Right atrium auricular region (tissue), 2 donors: ENCODE measurements around the gene SUDS3. TPM values are rescaled to one million over a fixed set of nuclear protein-coding genes. Genes with fewer than 3 reads are reported as not detected.
"Not testable (repeated sequence)": the region's sequence is repeated elsewhere in the genome, so short reads cannot be mapped to it uniquely, and the experiment has no call there.

Experiments
- DNase-seq: peaks from one replicate; pipeline ENCODE4 v3.0.0-alpha.2; 2019; ENCODE audit warnings: low spot score
- H3K27ac ChIP-seq, 2 donors: fragments of 200-600 bp; sonication (generic); 1 replicate in 1 of 2; 2 replicates in 1 of 2; pipeline ENCODE4 v1.5.1; 2016 to 2019
- H3K27me3 ChIP-seq, 2 donors: fragments of 200-600 bp; sonication (generic); one replicate each; pipeline versions ENCODE4 v1.5.1 to v1.6.0; 2017 to 2019
- H3K36me3 ChIP-seq: fragments of 200-600 bp; sonication (generic); one replicate; pipeline ENCODE4 v1.5.1; 2016
- H3K4me1 ChIP-seq, 2 donors: fragments of 200-600 bp; sonication (generic); one replicate each; pipeline versions ENCODE4 v1.5.1 to v1.6.0; 2017 to 2019
- H3K4me3 ChIP-seq, 2 donors: fragments of 200-600 bp; sonication (generic); 1 replicate in 1 of 2; 2 replicates in 1 of 2; pipeline ENCODE4 v1.5.1; 2017 to 2019; ENCODE audit warnings: mild to moderate bottlenecking in 1 of 2, moderate library complexity in 1 of 2
- H3K9me3 ChIP-seq, 2 donors: fragments of 200-600 bp; sonication (generic); one replicate each; pipeline ENCODE4 v1.5.1; 2019
- total RNA-seq, 2 donors: library from RNA; depleted of rRNA; stranded (reverse); fragments of >200 nt; gene quantifications; one replicate each; pipeline ENCODE4 v1.1.0, GENCODE V29; 2016
- TF ChIP-seq, protein P1 (sequence below), 2 donors: fragments of 200-600 bp; sonication (generic); IDR thresholded peaks; one replicate each; pipeline ENCODE4 v1.5.1; 2019; ENCODE audit warnings: antibody characterized with exemption in 2 of 2

Gene SUDS3
- total RNA-seq, 2 donors from 2014 or later = 19.1 to 30.2 TPM

GRCh38 chr12:118404876-118405521 lies 28.6 kb downstream of the SUDS3 start:
- no peaks in the 10 kb centered on the region for H3K9me3 ChIP-seq
- H3K27me3 ChIP-seq = no peaks in the 10 kb centered on the region
- TF ChIP-seq, protein P1, sequence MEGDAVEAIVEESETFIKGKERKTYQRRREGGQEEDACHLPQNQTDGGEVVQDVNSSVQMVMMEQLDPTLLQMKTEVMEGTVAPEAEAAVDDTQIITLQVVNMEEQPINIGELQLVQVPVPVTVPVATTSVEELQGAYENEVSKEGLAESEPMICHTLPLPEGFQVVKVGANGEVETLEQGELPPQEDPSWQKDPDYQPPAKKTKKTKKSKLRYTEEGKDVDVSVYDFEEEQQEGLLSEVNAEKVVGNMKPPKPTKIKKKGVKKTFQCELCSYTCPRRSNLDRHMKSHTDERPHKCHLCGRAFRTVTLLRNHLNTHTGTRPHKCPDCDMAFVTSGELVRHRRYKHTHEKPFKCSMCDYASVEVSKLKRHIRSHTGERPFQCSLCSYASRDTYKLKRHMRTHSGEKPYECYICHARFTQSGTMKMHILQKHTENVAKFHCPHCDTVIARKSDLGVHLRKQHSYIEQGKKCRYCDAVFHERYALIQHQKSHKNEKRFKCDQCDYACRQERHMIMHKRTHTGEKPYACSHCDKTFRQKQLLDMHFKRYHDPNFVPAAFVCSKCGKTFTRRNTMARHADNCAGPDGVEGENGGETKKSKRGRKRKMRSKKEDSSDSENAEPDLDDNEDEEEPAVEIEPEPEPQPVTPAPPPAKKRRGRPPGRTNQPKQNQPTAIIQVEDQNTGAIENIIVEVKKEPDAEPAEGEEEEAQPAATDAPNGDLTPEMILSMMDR (IDR thresholded peaks at IDR 0.05) = peak; percentile 65 to 78
- no peak overlapping the region for H3K27ac ChIP-seq
- DNase-seq = peak; percentile 59
- H3K36me3 ChIP-seq = peaks cover 47% of the 10 kb centered on the region
- no peak overlapping the region for H3K4me3 ChIP-seq
- no peaks in the 10 kb centered on the region for H3K4me1 ChIP-seq

- H3K9me3 ChIP-seq, H3K4me3 ChIP-seq, H3K4me1 ChIP-seq, H3K27ac ChIP-seq, H3K27me3 ChIP-seq, DNase-seq: not testable (repeated sequence)
- H3K36me3 ChIP-seq = peaks cover 50% of the 10 kb centered on the region
Observed at GRCh38 chr12:118408241-118408640, 31.9 kb downstream of the SUDS3 start.

- Histone ChIP-seq H3K27me3 (no peaks in the 10 kb centered on the region), H3K9me3 (no peaks in the 10 kb centered on the region), H3K4me1 (no peaks in the 10 kb centered on the region), H3K27ac (no peak overlapping the region), H3K4me3 (no peak overlapping the region), H3K36me3 (peaks cover 53% of the 10 kb centered on the region)
- DNase-seq = no peak
- TF ChIP-seq, protein P1 (IDR thresholded peaks at IDR 0.05) = no peak
Observed at GRCh38 chr12:118409834-118410233, 33.5 kb downstream of the SUDS3 start.

GRCh38 chr12:118417942-118418341 lies 41.6 kb downstream of the SUDS3 start:
- Histone ChIP-seq H3K27me3 (no peaks in the 10 kb centered on the region), H3K27ac (no peak overlapping the region), H3K36me3 (peaks cover 38% of the 10 kb centered on the region)

GRCh38 chr12:118418385-118419057 lies 42.2 kb downstream of the SUDS3 start:
- TF ChIP-seq, protein P1 (IDR thresholded peaks at IDR 0.05) = no peak
- H3K9me3 ChIP-seq = no peaks in the 10 kb centered on the region
- H3K4me3 ChIP-seq = no peak overlapping the region
- H3K27ac ChIP-seq = no peak overlapping the region
- H3K36me3 ChIP-seq = peaks cover 33% of the 10 kb centered on the region
- H3K27me3 ChIP-seq = no peaks in the 10 kb centered on the region
- H3K4me1 ChIP-seq = no peaks in the 10 kb centered on the region
- DNase-seq = no peak

More at GRCh38 chr12:118417942-118418341, 41.6 kb downstream of the SUDS3 start:
- Histone ChIP-seq H3K4me1 (no peaks in the 10 kb centered on the region), H3K4me3 (no peak overlapping the region), H3K9me3 (no peaks in the 10 kb centered on the region)
- TF ChIP-seq, protein P1 (IDR thresholded peaks at IDR 0.05) = no peak
- no peak for DNase-seq

DNA sequence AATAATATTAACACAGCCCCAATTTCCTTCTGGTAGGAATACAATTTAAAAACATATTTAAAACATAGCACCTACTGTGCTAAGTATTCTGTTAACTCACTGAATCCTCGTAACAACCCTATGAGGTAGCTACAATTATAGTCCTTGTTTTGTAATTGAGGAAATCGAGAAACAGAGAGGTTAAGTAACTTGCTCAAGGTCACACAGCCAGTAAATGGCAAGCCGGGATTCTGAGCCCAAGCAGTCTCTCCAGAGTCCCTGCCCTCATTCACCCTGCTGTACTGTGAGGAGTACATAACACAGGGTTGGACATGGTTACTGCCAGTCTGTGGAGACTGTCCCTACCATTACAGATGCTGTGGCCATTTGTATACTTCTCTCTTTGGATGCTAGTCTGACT lies 44.3 kb downstream of the SUDS3 start:
- H3K9me3 ChIP-seq = no peaks in the 10 kb centered on the region
- DNase-seq = no peak
- TF ChIP-seq, protein P1 (IDR thresholded peaks at IDR 0.05) = no peak

More for the DNA sequence above, 44.3 kb downstream of the SUDS3 start:
- H3K36me3 ChIP-seq = peaks cover 11% of the 10 kb centered on the region
- no peak overlapping the region for H3K27ac ChIP-seq
- H3K4me1 ChIP-seq = no peaks in the 10 kb centered on the region
- no peak overlapping the region for H3K4me3 ChIP-seq
- no peaks in the 10 kb centered on the region for H3K27me3 ChIP-seq
